NCI-H1417 treated with DMSO at 0.1 percent for 48 hours (cell line): ENCODE results near the gene SLIT1.
A peak's percentile ranks its signal among the peaks of the same experiment; 100 is the strongest.

ENCODE experiments used
- DNase-seq: peaks from one replicate; lab custom pipeline; 2025; lab: John Stamatoyannopoulos, UW

SLIT1 gene

DNA sequence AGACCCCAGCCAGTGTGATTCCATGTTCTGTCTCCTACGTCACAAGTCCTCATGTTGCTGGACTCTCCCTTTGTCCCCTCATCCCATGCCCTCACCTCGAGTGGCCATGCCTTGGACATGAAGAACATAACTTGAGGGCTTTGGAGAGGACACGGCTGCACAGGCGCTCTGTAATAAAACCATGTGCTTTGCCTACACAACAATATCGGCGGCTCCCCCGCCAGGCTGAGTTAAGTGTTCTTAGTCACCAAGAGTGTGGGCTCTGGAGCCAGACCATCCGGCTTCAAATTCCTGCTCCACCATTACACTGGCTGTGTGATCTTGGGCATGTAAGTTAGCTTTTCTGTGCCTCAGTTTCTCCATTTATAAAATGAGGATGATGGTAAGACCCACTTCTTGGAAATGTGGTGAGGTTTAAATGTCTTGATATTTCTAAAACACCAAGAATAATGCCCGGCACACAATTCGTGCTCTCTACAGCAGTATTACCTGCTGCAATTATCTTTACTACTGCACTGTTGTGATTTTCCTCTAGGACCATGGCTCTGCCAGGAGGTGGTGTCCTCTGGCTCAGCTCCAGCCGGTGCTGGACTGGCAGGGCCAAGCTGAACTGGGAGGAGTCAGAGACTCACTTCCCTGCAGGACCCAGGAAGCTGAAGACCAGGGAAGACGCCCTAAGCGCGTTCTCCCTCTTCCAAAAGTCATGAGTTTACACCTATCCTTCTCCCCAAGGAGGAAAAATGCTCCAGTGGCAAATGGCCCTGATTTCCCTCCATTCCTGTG lies 15.7 kb downstream of the SLIT1 start:
- no peak for DNase-seq

DNA sequence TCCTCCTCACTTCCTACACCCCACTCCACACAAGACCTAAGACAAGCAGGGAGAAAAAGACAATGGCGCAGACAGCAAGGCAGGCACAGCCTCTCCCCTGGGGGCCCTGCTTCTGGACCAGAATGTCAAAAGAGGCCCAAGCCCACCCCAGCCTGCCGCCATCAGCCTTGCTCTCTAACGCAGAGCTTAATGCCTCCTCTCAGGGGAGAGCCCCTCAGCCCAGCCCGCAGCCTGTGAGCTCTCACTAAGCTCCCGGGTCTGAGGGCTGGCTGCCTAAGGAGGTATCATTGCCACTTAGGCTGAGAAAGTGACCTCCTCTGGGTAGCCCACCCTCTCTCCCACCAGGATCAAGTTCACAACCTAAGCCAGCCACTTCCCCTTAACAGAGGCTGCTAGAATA lies 16.7 kb downstream of the SLIT1 start:
- no peak for DNase-seq

DNA sequence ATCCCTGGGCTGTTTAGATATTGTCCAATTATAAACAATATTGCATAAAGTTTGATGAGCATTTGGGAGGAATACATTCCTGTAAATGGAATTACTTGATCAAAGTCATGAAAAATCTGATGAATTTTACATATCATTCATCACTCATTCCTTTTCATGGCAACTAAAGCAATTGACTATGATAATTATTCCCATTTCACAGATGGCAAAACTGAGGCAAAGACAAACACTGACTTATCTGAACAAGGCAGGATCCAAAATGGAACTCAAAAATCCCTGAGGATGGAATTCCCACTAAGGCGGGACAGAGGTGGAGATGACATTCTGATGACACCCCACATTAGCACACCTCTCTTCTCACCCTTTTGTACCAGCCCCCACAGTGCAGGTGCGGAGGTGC lies 17.1 kb downstream of the SLIT1 start:
- DNase-seq = no peak

DNA sequence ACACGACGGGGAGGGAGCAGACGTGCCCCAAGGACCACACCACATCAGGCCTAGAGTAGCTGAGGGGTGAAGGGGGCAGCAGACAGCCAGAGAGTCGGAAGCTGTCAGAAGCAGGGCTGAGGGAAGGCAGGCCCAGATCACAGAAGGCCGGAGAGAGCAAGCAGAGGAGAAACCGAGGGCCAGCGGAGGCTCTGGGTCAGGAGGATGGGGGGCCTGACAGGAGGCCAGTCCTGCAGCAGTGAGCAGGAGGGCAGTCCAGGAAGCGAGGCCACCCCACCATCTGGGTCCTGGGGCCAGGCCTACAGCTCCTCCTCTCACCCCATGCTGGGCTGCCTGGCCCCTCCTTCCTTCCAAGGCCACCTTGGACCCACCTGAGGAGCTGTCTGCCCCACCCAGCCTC lies 20.3 kb downstream of the SLIT1 start:
- no peak for DNase-seq

DNA sequence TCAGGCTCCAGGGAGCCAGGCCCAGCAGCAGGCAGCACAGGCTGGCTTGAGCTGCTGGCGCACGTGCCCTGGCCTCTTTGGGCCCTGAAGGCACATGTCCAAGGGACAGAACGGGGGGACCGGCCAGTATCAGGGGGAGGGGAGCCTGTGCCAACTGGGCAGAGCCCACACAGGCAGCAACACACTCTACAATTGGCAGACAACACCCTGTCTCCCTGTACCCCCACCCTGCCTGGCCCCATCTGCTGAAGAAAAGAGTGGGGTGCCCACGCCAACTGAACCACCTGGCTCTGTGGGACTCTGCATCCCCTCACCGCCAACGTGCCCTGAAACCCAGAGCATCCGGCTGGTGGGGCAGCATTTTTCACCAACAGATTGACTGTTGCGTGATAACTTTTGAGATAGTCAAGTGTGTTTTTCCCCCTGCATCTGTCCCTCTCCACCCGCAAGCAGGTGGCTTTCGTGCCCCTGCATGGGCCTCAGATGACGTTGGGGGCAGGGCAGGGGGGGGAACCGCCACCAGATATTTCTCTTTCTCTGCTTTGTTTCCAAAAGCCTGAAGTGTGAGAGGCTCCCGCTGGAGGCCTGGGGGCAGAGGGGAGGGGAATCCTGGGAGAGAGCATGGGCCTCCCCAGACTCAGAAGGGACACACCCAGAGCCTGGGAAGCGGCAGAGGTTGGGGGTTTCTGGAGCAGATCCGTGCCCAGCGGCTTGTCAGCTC lies 21.8 kb downstream of the SLIT1 start:
- no peak for DNase-seq

DNA sequence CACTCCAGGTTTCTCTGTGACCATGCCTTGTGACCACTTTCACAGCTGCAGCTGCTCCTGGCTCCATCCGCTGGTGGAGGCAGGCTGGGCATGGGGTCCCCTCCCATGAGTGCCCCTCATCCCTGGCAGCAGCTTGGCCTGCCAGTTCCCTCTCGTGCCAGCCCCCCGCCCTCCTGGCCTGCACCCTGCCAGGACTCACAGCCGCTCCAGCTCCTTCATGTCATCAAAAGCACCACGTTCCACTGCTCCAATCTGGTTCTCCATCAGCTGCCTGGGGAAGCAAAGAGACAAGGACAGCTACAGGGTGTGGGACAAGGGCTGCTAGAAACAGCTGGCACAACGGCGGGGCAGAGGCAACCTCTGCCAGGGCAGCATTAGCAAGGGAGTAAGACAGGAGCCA lies 22.6 kb downstream of the SLIT1 start:
- no peak for DNase-seq

DNA sequence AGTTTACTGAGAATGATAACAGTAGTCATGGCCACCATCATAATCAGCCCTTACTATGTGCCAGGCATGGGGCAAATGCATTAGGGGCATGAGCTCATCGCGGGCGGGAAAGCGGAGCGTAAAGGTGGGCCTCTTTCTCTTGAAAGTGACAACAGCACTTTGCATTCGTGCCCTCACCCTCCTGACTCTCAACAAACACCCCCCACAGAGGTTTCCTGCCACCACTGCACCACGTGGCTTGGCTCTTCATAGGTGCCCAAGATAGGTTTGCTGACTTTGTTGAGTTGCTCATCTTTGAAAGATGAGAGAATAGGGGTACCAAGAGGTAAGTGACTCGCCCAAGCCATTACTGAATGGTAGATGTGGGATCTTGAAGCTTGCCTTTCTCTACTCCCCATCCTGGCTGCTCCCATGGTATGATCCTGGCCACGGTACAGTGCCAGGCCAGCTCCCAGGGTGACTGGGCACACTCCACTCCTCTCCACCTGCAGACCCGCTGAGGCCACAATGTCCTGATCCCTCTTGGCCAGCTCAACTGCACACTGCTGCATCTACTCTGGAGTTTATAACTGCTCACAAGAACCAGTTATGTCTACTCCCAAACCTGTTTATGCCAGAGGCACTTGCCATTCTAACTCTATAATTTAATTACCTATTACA lies 26.0 kb downstream of the SLIT1 start:
- no peak for DNase-seq

DNA sequence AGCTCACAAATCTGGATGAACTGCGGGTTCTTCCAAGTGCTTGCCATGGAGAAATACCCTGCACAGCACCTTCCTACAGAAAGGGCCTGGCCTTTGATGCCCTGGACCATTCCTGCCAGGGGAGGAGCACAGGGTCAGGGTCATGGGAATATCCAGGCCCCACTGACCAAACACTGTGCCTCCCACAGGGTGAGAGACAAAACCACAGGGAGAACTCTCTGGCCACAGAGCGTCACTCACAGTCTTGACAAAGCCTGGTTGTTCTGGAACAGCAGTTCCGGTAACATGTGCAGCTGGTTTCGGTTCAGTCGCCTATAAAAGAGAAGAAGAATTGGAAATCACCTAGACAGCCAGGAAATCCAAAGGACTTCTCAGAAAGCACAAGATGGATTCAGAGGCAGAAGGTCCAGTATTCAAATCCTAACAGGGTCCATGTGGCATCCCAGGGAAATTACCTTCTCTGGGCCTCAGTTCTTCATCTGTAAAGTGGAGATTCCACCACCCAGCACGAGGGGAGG lies 28.1 kb downstream of the SLIT1 start:
- DNase-seq = no peak

DNA sequence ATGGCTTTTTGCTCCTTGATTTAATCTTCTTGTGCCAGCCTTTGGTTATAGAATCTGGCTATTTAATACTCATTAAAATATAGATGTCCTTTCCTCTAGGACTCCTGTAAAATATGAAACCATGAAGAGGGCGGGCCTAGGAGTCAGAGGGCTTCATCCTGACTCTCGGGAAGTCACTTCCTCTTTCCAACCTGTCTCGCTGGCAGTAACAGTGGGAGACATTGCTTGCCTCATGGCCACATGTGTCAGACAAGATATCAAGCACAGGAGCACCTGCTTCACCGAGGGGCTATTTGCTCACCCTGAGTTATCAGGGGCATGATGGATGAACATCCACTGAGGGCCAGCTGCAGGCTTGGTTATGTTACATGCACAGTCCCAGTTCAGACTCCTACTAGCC lies 31.0 kb downstream of the SLIT1 start:
- no peak for DNase-seq

DNA sequence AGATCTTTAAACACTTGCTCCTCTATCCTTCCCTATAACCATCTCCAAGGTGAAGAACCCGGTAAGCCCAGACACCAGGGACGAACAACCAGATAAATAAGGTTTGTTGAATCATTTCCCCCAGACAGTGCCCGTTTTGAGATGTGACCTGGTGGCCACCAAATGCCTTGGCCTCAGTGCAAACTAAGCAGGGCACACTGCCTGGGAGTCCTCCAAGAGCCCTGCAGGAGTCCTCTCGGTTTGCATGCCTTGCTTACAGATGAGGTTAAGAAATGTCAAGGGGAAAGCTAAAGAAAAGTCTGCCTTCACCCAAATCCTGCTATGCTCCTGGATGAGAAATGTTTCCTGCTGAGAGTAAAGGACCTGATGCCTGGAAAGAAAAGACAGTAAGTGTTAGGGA lies 31.6 kb downstream of the SLIT1 start:
- no peak for DNase-seq

DNA sequence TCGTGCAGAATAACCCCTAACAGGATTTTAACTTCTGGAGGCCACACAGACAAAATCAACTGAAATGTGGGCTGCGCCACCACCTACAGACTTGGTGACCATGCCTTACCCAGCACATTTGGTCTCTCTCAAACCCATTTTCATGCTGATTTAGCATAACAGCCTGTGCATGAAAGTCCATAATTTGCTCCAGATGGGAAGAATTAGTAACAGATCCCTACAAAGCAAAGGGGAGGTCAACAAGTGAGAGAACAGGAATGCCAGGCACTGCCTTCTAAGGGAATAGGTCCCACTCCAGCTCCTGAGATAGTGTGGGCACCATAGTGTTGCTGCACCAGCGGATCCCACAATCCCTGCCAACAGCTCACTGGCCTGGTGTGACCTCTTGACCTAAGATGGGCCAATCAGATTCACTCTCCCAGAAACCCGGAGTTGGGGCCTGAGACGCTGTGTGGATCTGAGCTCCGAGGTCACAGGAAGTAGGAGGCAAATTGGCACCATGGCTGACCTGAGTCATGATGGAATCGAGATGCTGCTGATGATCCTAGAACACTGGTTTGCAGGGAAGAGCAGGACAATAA lies 32.4 kb downstream of the SLIT1 start:
- no peak for DNase-seq

DNA sequence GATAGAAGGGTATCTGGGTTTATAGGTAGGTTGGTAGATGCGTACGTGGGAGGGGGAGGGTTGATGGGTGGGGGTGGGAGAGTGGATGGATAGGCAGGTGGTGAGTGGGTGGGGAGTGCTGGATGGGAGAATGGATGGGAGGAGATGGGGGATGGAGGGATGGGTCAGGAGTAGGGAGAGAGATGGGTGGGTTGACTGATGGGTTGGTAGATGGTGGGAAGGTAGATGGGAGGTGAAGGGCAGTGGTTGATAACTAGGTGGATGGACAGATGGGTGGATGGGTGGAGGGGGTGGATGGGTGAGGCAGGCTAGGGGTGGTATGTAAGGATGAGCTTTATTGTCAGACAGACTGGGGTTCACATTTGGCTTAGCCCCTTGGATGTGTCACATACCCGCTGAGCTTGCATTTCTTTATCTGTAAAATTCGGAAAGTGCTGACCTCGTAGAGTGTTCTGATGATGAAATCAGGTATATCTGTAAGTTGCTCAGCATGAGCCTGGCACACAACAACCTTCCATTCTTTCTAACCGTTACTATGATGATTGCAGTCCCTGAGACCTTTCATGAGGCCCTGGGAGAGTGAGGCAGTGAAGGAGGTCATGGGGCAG lies 34.3 kb downstream of the SLIT1 start:
- no peak for DNase-seq

DNA sequence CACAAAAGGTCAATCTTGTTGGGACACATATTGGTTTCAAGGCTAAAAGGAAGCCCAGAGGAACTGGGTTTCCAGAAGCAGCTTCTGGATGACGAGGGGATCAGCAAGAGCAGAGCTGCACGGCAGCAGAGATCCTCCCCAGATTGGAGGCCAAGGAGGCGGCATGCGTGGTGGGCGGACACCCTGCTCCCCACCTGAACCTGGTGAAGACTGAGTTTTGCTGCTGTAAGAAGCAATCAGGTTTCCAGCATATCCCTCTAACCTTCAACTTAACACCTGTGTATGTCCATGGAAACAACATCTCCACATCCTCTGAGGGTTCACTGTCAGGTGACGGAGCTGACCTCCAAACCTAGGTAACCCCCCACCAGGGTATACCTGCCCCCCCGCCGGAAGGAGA lies 35.1 kb downstream of the SLIT1 start:
- DNase-seq = no peak

DNA sequence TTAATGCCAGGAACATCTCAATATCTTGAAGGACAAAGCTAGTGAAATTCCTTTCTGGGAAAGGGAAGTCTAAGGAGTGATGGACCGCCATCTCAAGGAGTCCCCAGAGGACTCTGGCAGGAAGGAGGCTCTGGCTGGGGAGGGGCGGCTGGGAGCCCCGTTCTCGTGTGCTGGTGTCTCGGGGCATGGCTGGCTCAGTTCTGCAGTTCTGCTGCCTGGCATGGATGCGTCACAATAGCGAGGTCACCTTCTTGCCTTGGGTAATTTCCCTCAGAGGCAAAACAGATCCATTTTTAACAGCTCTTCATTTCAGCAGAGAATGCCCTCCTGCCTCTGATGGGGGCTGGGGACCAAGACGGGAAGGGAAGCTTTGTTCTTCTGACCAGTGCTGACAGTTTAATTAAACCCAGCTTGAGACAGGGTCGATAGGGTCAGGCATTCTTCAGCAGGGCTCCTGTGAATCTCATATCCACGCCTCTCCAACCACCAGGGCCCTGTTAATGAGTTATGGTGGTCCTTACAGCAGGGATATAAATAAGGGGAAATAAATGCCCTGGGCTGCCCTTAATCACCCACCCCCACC lies 35.7 kb downstream of the SLIT1 start:
- DNase-seq = no peak

DNA sequence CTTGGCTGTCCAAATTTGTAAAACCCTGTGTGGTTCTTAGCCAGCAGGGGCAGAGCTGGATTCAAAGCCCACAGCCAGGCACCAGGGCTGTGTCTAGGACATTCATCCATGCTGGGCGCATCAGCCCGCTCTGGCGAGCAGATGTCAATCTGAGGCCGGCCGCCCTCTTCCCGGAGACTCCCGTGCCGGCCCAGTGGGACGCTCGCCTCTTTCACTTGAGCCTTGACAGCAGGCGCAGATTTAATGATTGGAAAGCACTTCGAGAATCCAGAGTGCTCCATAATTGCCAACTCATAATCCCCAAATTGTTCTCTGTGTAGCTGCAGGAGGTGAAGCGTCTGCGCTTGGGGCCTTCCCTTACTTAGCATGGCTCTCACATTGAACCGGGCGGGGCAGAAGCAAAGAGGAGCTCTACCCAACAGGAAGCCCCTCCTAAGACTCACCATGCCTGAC lies 36.7 kb downstream of the SLIT1 start:
- DNase-seq = peak; percentile 9

DNA sequence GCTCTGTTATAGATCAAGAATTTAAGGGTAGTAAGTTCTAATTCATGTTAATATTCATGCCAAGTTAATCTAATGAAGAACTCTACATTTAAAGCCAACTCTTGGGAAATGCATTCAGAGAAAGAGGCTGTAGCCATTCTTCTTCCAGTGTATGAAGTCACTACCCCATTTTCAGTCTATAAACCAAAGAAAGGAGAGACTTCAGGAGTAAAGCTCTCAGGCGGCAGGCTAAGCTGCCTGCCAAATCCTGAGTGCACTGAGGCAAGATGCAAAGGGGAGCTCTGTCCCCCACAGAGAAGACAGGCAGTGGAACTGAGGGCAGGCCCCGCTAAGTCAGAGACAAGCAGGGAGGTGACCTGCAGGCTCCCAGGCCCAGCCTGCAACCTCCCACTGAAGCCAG lies 41.5 kb downstream of the SLIT1 start:
- DNase-seq = no peak

DNA sequence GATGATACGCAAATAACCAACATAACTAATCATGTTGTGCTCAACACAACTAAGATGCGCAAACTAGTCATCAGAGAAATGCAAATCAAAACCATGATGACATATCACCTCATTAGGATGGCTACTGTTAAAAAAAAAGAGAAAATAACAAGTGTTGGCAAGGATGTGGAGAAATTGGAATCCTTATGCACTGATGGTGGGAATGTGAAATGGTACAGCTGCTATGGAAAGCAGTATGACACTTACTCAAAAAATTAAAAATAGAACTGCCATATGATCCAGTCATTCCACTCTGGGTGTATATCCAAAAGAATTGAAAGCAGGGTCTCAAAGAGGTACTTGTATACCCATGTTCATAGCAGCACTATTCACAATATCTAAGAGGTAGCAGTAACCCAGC lies 42.9 kb downstream of the SLIT1 start:
- no peak for DNase-seq

DNA sequence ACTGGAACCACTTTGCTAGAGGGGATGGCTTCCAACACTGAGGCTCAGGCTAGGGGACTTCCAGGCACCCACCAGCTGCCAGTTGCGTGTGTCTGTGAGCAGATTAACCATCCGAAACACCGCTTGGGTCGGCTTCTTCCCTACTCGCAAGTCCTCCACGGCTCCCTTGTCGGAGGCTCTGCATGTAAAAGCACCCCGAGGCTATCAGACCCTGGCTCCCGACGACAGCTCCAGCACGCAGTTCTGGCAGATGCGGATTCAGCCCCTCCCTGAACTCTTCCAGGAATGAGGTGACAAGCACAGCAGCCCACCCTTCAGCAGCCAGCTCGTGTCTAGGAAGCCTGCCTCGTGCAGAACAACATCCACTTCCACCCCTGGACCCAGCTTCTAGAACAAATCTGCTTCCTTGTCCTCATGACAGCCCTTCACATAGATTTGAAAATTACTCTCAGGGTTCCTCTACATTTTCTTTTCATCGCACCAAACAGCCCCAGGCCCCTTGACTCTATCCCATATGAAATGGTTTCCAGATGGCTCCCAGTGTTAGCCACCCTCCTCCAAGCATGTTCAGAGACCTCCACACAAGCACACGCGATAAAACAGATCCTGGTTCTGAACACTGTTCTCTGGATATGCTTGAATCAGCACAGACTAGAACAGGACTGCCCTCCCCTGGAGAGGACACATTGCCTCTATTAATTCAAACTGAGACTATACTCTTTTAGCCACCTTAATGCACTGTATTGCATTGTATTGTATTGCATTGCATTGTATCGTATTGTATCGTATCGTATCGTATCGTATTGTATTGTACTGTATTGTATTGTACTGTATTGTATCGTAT lies 44.6 kb downstream of the SLIT1 start:
- no peak for DNase-seq

DNA sequence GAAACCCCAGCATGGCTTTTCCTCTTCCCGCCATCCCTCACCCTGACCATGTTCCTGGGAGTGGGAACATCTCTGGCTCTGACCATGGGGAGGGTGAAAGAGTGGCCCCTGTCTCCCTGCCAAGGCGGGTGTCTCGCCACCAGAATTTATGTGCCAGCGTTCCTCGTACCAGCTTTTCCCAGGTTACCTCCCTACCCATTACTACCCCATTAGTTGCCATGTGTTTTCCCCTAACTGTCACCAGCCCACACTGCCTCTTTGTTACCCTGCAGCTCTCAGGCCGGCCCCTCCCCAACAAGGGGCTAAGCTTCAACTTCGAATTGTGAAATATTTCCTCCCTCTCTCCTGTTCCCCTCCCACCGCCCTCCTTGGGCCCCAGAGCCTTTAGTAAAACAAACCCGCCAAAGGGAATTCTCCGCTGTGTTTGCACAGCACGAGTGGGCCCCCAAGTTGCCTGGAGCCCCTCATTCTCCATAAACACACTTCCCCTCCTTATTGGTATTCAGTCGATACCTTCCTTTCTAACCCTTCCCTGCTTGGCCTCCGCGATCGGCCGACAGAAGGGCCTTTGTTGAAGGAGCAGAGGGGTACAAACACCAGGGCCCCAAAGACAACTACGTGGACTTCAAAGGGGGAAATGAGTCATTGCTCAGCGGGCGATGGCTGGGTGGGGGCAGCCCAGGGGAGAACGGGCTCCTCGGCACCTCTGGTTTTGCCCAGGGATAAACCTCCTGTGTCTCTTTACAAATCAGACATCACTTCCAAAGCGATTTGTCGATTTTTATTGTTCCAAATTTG lies 45.5 kb downstream of the SLIT1 start:
- DNase-seq = no peak

DNA sequence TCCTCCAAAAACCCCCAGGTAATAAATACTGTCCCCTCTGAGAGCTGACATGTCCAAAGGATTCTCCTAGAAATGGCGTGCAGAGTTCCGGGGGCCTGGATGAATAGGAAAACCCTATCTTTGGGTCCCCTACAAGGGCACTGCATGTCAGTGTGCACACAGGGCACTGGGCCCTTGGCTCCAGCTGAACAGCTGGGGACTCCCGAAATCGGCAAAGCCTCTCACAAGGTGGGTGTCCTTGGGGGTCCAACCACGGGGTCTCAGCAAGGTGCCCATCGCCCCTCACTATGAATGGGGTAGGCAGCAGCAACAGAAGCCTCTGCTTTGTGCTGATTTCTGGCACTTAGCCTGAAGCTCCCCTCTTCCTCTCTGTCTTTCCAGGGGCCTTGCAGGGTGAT lies 46.1 kb downstream of the SLIT1 start:
- no peak for DNase-seq
